NCI-H1930 (cell line): ENCODE measurements around the gene CDK8.
"Not testable (repeated sequence)": the region's sequence is repeated elsewhere in the genome, so short reads cannot be mapped to it uniquely, and the experiment has no call there.

Source experiments
- DNase-seq, 2 experiments: peaks; one replicate each; lab custom pipeline; 2025; lab: John Stamatoyannopoulos, UW

The CDK8 gene

DNA sequence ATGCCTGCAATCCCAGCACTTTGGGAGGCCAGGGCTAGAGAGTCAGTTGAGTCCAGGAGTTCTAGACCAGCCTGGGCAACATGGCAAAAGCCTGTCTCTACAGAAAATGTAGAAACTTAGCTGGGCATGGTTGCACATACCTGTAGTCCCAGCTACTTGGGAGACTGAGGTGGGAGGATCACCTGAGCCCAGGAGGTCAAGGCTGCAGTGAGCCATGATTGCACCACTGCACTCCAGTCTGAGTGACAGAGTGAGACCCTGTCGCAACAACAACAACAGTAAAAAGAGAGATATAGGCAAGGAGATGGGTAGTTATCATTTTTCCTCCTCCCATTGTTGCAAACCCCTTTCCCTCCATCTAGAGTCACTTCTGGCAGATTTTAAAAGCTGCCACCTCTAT is 62.2 kb downstream of the CDK8 start:
- not testable (repeated sequence) for DNase-seq

DNA sequence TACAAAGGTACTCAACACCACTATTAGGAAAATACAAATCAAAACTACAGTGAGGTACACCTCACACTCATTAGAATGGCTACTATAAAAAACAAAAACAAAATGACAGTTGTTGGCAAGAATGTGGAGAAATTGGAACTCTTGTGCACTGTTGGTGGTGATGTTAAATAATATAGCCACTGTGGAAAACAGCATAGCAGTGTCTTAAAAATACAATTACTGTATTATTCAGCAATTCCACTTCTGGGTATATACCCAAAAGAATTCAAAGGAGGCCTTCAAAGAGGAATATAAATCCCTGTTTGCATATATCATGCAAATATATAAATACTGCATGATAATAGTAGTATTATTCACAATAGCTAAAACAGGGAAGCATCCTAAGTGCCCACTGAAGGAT is 66.8 kb downstream of the CDK8 start:
- DNase-seq = no peak

DNA sequence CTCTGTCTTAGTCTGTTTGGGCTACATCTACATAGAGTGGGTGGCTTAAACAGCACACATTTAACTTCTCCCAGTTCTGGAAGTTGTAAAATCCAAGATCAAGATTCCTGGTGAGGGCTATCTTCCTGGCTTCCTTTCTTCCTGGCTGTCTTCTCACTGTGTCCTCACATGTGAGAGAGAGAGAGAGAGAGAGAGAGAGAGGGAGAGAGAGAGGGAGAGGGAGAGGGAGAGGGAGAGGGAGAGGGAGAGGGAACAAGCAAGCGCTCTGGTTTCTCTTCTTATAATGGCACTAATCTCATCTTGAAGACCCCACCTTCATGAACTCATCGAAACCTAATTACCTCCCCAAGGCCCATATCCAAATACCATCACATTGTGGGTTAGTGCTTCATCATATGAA is 69.2 kb downstream of the CDK8 start:
- no peak for DNase-seq

DNA sequence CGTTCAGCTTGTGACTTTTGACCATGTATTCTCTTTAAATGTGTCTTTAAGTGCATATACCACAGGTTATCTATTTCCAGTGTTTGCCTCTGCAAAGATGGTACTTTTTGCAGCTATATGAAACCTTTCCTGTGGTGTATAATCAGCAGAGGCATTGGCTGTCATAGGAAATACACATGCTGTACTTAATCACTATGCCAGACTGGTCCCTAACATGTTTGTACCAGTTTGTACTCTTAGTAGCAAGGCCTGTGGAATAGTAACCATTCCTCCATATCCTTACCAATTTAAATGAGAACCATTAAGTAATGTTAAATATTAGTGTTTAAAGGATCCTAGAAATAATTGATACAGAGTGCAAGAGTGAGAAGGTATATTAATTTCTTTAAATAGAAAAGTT is 69.8 kb downstream of the CDK8 start:
- DNase-seq = no peak

DNA sequence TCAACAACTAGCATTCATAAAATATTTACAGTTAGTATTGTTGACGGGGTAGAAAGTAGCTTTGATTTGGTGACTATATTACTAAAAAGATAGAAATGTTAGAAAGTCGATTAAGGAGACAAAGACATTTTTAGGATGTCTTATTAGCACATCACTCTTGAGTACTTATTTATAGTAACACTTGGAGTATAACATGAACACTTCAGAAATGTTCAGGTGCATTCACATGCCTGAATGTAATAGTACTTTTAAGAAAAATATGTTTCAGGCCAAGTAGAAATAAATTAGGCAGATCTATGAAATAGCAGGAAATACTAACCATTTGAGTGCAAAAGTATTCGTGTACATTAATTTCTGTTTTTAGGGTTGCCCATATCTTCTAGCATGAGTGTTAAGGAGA is 70.4 kb downstream of the CDK8 start:
- no peak for DNase-seq

DNA sequence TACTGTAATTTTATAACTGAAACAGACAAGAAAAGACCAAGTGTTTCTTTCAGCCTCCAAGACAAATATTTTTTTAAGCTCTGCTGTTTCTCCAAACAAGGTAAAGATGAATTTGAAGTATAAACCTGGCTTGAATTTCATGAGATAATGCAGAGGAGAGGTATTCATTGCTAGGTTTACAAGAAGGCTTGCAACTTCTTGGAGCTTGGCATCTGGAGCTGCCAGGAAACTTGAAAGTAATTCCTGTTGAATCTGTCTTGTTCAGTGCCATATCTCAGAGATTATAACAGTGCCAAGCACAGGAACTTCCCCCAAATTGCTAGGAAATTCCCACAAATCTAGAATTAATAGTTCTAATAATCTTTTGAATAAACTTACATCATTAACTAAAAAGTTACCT is 70.9 kb downstream of the CDK8 start:
- DNase-seq = no peak

DNA sequence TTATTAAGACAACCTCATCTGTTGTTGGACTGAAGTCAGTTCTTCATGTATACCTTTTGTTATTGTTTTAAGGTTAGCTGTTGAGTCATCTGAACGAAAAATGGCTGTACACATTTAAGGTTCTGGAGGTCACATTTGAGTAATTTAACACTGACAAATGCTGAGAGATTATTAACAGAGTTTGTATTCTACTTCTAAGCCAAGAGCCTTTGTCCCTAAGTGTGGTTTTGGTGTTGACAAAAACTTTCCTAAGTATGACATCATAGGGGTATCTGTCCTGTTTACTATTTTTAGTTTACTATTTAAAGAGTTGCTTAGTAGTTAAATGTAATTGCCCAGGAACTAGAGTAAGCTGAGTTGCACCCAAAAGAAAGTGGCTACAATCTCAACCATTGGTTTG is 71.9 kb downstream of the CDK8 start:
- no peak for DNase-seq

DNA sequence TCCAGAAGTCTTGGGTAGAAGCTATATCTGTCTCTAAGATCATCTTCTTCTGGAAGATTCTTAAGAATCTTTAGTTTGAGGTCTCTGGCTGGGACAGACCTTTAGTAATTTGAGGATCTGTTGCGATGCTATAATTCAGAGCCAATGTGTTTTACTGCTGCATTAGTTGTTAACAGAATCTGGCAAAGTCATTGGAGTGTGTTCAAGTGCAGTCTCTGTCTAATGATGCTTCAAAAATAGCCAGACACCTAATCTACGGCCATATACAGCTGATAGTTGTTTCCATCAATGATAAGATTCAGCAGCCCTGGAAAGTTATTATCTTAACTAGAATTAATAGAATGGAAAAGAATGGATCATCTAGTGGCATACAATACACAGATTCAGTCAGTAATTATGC is 72.6 kb downstream of the CDK8 start:
- no peak for DNase-seq

DNA sequence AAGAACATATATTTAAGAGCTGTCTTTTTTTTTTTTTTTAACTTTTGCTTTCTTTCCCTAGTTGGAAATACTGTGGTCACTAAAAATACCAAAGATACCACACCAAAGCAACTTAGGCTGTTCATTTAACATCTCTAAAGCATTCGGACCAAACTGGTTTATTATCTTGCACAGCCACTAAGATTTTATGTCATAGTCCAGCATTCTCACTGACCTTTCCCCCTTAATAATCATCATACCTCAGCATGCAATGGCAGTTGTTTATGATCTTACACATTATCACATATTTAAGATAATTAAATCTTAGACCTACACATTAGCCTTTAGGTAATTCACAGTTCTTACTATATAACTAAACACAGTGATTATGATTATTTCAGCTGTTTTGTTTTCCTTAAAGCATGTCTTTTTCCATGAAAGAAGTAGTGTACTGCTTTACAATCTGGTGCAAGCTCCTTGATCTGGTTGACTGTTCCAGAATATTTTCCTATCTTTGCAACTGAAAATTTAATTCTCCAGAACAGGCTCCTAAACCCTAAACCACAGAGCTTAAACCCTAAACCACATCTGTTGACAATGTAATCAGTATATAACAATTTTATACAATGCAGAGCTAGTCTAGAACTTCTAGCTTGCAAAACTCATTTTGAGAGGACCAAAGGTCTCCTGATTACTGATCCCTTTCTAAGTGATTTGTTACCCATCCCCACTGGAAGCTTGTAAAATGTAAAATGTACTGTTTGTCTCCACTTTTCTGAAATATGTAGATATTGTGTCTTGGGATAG is 74.2 kb downstream of the CDK8 start:
- no peak for DNase-seq

DNA sequence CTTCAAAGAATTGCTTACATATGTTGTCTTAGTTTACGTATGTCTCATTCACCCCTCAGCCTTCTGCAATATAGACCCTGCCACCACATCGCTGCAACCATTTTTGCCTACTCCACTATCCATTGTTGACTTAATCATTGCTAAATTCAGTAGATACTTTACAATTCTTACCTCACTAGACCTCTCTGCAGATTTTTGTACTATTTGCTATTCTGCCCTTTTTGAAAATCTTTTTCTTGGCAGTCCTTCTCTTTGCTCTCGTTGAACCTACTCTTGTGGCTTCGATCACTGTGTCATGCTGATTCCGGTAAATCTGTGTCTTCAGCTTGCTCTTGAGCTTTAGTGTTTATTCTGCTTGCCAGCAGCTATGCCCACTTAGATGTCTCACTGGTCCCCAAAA is 81.2 kb downstream of the CDK8 start:
- no peak for DNase-seq

DNA sequence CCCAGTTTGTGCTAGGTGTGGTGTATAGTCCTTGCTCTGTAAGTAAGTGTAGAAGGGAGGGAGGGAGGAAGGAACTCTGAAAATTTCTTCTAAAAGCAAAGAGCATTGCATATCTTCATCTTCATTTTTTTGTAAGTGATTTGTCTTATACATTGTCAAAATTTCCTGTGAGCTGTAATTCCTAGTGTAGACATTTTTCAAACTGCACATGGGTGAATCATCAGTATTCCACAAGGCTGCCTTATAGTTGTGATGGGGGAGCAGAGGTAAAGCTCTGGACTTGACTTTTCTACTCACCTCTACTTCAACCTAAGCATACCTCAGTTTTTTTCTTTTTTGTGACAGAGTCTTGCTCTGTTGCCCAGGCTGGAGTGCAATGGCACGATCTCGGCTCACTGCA is 86.9 kb downstream of the CDK8 start:
- DNase-seq = no peak

DNA sequence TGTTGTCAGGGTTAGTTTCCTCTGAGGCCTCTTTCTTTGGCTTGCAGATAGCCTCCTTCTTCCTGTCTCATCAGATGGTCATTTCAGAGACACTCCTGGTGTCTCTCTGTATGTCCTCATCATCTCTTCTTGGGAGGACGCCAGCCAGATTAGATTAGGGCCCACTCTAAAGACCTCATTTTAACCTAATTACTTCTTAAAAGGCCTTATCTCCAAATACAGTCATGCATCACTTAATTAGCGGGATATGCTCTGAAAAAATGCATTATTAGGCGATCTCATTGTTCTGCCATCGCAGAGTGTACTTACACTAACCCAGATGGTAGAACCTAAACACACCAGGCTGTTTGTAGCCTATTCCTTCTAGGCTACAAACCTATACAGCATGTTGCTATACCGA is 89.0 kb downstream of the CDK8 start:
- DNase-seq = no peak

DNA sequence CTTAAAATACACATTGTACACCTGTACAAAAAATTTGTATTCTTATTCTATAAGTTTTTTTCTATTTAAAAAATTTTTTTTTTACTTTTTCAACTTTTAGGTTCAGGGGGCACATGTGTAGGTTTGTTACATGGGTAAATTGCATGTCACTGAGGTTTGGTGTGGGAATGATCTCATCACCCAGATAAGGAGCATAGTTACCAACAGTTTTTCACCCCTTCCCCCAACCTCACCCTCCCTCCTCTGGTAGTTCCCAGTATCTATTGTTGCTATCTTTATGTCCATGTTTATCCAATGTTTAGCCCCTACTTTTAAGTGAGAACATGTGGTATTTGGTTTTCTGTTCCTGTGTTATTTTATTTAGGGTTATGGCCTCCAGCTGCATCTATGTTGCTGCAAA is 89.9 kb downstream of the CDK8 start:
- DNase-seq = no peak

DNA sequence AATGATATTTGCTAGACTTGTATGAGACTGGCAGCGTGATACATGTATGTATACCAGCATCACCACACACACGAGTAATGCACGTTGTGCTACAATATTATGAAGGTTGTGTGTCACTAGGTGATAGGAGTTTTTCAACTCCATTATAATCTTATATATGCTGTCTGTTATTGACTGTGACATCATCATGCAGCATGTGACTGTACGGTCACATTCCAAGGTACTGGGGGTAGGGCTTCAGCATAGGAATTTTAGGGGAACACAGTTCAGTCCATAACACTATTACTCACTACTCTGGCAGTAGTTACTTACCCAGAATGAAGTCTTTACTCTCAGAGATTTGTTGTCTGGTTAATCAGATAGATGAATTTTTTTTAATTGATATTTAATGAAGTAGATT is 91.1 kb downstream of the CDK8 start:
- no peak for DNase-seq

DNA sequence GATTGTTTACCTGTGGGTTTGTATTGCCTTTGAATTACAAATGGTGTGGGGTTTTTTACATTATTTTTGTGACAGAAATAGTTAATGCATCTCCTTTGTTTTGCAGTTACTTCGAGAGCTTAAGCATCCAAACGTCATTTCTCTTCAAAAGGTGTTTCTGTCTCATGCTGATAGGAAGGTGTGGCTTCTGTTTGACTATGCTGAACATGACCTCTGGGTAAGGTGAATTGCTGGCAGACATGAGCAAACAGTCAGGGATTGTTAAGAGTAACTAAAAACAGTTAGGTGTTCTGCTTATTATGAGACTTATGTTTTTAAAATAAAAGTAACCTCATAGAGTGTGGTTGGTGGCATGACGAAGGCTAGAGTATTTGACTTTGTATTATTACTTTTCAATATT is 95.0 kb downstream of the CDK8 start:
- DNase-seq = no peak

DNA sequence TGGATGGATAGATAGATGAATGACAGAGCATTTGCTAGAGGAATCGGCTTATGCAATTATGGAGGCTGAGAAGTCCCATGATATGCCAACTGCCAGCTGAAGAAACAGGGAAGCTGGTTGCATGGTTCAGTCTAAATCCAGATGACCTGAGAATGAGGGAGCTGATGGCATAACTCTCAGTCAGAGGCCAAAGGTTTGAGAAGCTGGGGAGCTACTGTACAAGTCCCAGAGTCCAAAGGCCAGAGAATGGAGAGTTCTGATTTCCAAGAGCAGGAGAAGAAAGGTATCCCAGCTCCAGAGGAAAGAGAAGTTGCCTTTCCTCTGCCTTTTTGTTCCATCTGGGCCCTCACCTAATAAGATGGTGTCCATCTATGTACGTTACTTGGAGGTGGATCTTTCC is 108.3 kb downstream of the CDK8 start:
- no peak for DNase-seq

DNA sequence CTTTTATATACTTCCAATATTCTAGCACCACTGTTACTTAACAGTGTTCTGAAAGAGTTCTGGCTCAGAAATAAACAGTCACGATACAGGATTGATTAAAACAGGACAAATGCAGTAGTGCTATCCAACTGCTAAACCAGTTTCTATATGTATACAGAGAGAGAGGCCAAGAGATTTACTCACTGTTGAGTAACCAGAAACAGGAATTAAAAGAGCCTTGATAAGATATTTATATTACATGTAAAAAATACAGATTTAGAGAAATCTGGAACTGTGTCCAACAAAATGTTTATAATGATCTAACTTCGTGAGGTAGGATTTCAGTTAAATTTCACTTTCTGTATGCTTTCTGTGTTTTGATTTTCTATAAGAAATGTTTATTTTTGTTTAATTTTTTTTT is 116.6 kb downstream of the CDK8 start:
- no peak for DNase-seq

DNA sequence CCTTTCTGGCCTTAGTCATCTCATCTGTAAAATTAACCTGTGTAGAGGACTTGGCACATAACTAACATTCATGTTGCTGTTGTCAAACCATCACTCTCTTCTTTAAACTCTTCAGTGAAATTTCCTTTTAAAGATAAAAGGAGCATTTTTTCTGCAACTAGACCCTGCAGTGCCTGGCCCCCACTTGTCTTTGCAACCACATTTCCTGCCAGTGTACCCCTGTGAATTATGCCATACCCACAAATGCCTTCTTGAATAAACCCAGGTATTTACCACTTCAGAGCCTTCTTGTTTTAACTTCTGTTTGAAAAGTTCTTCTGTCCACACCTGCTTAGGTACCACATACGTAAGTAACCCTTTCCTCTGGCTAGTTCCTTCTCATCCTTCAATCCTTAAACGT is 118.8 kb downstream of the CDK8 start:
- DNase-seq = no peak

DNA sequence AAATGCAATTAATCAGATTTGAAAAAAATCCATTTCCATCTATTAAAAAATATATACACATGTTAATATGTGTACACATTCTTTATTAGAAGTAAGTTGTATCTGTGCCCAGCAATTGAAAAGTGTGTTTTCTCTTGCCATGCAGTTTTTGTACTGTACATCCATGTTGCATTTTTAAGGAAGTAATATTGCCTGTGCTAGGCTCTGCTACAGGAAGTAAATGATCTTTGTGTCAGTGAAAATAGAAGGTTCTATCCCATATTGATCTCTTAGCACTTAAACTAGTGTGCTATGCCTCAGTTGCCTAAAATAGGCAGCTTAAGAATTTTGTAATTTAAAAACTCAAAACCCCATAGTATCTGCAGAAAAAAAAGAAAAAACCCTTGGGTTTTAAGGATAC is 122.5 kb downstream of the CDK8 start:
- no peak for DNase-seq

DNA sequence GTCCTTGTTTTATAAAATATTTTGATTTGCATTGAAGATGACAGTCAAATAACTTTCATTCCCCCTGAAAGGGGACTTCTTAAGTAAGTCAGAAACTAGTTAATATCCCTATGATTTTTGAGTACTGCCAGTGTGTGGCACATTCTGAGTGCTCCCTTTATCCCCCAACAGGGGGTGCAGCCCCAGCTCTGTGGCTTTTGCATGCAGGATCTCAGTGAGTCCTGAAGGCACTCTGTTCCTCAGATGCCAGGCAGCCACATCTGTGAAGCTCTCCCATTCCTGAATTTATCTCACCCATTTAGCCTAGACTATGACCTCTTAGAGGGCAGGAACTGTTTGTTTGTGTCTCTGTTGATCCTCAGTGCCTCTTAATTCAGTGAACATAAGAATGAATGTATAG is 123.1 kb downstream of the CDK8 start:
- DNase-seq = peak; percentile 22 to 26

DNA sequence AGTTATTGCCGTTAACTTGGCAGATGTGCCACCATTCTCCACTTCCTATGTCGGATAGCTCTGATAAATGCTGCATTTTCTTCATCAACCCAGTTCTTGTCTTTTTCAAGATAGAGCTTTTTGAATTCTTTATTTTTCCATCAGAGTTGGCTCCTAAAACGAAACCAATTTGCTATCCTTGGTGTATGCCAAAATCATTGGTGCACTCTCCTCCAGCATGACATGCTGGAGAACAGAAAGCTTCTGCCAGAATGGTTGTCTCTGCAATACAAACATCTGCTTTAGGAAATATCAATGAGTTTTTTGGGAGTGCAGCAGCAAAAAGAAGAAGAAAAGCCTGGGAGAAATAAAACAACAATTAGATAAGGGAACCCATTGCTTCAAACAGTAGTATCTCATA is 124.2 kb downstream of the CDK8 start:
- DNase-seq = no peak

DNA sequence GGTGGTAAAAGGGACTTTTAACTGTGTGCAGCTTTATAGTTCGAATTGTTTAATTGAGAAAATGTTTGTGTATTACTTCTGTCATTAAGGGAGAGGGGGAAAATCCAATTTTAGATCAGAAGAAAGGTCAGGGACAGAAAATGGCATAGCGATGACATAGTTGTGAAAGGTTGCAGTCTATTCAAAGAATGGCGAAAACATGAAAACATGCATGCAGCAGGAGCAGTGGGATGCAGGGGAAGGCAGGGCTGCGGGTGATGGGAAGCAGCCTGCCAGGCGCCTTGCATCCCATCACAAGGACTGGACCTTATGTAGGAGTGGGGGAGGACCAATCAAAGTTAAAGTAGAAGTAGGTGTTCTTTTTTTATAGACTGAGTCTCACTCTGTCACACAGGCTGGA is 125.9 kb downstream of the CDK8 start:
- DNase-seq = no peak

DNA sequence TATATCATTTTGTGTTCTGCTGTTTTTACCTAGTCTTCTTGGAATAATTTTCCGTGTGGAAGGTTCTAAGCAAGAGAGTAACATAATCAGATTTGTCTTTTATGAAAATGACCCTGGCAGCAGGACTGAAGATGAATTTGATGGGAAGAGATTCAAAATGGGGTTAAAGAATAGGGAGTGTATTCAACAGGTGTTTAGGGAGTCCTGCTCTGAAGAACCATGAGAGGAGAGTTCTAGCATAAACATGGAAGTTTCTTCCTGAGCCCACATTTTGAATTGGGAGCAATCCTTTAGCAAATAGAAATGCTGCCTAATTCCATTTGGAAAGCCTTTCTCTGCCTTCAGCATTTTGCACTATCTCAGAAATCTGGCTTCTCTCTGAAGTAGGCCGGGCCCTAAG is 127.0 kb downstream of the CDK8 start:
- DNase-seq = no peak

DNA sequence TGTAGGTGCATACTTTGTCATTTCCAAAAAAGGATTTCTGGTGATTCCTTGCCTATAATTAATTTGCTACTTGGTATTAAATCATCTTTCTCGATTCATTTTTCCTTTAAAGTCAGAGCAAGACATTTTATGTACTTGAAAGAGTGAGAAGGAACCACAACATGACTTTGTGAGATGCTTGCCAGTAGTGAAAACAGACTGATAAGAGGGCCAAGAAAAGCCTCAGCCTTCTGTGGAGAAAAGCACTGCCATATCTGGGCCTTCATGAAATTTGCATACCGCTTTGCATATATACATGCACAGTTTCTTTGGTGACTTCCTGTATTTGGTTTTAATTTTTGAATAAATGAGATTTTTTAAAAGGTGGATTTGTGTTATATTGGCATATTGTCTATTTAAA is 128.4 kb downstream of the CDK8 start:
- no peak for DNase-seq

DNA sequence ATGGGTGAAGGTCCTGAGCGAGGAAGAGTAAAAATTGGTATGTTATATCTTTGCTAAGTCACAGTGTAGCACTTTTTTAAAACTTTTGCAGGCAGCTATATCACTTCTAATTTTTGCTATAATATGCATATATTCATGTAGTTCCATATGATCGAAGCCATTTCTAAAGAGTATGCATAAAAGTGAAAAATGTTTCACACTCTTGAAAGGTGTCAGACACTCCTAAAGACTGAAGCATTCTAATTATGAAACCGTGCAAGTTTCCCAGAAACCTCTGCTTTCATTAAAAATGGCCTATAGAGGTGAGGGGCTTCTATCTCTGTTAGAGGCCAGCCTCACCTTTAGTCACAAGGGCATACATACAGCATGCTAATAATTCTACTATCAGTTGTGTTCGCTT is 128.9 kb downstream of the CDK8 start:
- no peak for DNase-seq
